Hepatocyte (in vitro differentiated cells): Measurements from ENCODE around the gene SIDT1. TPM values are rescaled to one million over a fixed set of nuclear protein-coding genes. Genes with fewer than 3 reads are reported as not detected.

Source experiments
- DNase-seq: peaks from one replicate; pipeline ENCODE4 v3.0.0-alpha.2; 2016; ENCODE audit warnings: low spot score
- H2AFZ ChIP-seq: fragments of 200-600 bp; sonication (generic); 2 replicates; pipeline ENCODE4 v1.6.0; 2016; ENCODE audit warnings: antibody characterized with exemption, mild to moderate bottlenecking
- H3K27ac ChIP-seq: fragments of 200-600 bp; sonication (generic); 2 replicates; pipeline ENCODE4 v1.5.1; 2016; ENCODE audit warnings: mild to moderate bottlenecking
- H3K27me3 ChIP-seq: fragments of 200-600 bp; sonication (generic); 2 replicates; pipeline ENCODE4 v1.6.1; 2016
- H3K36me3 ChIP-seq: fragments of 200-600 bp; sonication (generic); replicated peaks from 2 replicates; pipeline ENCODE4 v1.5.1; 2016; ENCODE audit warnings: low read depth; ENCODE audit not compliant: insufficient read depth
- H3K4me1 ChIP-seq: fragments of 200-600 bp; sonication (generic); 2 replicates; pipeline ENCODE4 v1.5.1; 2016; ENCODE audit warnings: mild to moderate bottlenecking, moderate library complexity; ENCODE audit not compliant: insufficient read depth
- H3K4me2 ChIP-seq: fragments of 200-600 bp; sonication (generic); 2 replicates; pipeline ENCODE4 v1.6.0; 2016
- H3K4me3 ChIP-seq: fragments of 200-600 bp; sonication (generic); 2 replicates; pipeline ENCODE4 v1.5.1; 2016; ENCODE audit warnings: mild to moderate bottlenecking
- H3K79me2 ChIP-seq: fragments of 200-600 bp; sonication (generic); 2 replicates; pipeline ENCODE4 v1.6.0; 2017; ENCODE audit warnings: mild to moderate bottlenecking
- H3K9me2 ChIP-seq: fragments of 200-600 bp; sonication (generic); replicated peaks from 2 replicates; pipeline ENCODE4 v1.6.0; 2017; ENCODE audit warnings: mild to moderate bottlenecking; ENCODE audit not compliant: insufficient read depth
- H3K9me3 ChIP-seq: fragments of 200-600 bp; sonication (generic); 2 replicates; pipeline ENCODE4 v1.5.1; 2016; ENCODE audit warnings: low read depth, mild to moderate bottlenecking
- H4K20me1 ChIP-seq: fragments of 200-600 bp; sonication (generic); 2 replicates; pipeline ENCODE4 v1.6.0; 2016; ENCODE audit warnings: mild to moderate bottlenecking; ENCODE audit not compliant: insufficient read depth, poor library complexity, severe bottlenecking
- CTCF ChIP-seq: fragments of 200-600 bp; sonication (generic); IDR thresholded peaks from 2 replicates; pipeline ENCODE4 v1.5.1; 2016; ENCODE audit warnings: antibody characterized with exemption, mild to moderate bottlenecking; ENCODE audit not compliant: poor library complexity
- EZH2 ChIP-seq: fragments of 200-600 bp; sonication (generic); IDR thresholded peaks from 2 replicates; pipeline ENCODE4 v1.6.1; 2016; ENCODE audit warnings: antibody characterized with exemption, mild to moderate bottlenecking, borderline replicate concordance
- EZH2phosphoT487 ChIP-seq: fragments of 200-600 bp; sonication (generic); IDR thresholded peaks from one replicate; pipeline ENCODE4 v1.6.1; 2018; ENCODE audit warnings: antibody characterized with exemption, mild to moderate bottlenecking, low read depth, moderate library complexity; ENCODE audit not compliant: unreplicated experiment, severe bottlenecking
- WGBS: methylation state at CpG from one replicate; pipeline ENCODE4 v1.1.6; 2016; ENCODE audit warnings: low lambda C conversion rate; ENCODE audit errors: missing lambda C conversion rate; 5-methylcytosine and 5-hydroxymethylcytosine counted together
- polyA plus RNA-seq: library from polyadenylated mRNA; unstranded; fragments of >200 nt; fragmentation: Nextera tagmentation; extraction: Ambion mirVana; gene quantifications from 2 replicates; pipeline ENCODE4 v1.2.1, GENCODE V29; 2016
- total RNA-seq: library from RNA; depleted of rRNA; stranded (reverse); fragments of >200 nt; gene quantifications from 2 replicates; pipeline ENCODE4 v1.2.3, GENCODE V29; 2014

The SIDT1 gene
- total and polyA plus RNA-seq, 2 experiments from 2014 or later, result 0.18 to 0.90 TPM

DNA sequence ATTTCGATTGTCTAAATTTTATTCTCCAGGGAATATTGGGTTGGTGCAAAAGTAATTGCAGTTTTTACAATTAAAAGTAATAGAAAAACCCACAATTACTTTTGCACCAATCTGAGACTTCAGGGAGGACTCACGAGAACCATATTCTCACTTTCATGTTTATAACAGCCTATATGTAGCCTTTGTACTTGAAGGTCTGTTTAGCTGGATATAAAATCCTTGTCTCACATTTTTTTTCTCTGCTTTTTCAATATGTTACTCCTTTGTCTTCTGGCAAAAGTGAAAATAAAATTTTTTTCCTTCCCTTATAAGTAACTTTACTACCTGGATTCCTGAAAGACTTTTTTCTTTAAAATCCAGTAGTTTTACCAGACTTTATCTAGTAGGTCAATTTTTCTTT is 9.2 kb downstream of the SIDT1 start:
- TF ChIP-seq CTCF, result no peak
- TF ChIP-seq EZH2phosphoT487, result no peak
- TF ChIP-seq EZH2, result no peak
- WGBS, result 87% methylated on average over 2 of the region's 2 CpGs
- no peaks in the 10 kb centered on the region for H3K9me3 ChIP-seq

GRCh38 chr3:113545594-113545993 is 13.2 kb downstream of the SIDT1 start:
- Histone ChIP-seq H2AFZ (no peak overlapping the region), H3K27ac (no peak overlapping the region), H3K4me1 (no peaks in the 10 kb centered on the region), H3K9me3 (no peaks in the 10 kb centered on the region), H4K20me1 (no peaks in the 10 kb centered on the region), H3K79me2 (no peaks in the 10 kb centered on the region), H3K36me3 (no peaks in the 10 kb centered on the region), H3K9me2 (no peaks in the 10 kb centered on the region), H3K4me3 (no peak overlapping the region), H3K27me3 (no peaks in the 10 kb centered on the region), H3K4me2 (no peak overlapping the region)
- 92% methylated on average over 1 of the region's 1 CpG for WGBS
- no peak for DNase-seq
- TF ChIP-seq CTCF (no peak), EZH2phosphoT487 (no peak), EZH2 (no peak)

More for the DNA sequence above, 9.2 kb downstream of the SIDT1 start:
- H3K27me3 ChIP-seq, result no peaks in the 10 kb centered on the region
- no peaks in the 10 kb centered on the region for H3K9me2 ChIP-seq
- H3K27ac ChIP-seq, result no peak overlapping the region
- no peak for DNase-seq
- no peak overlapping the region for H3K4me3 ChIP-seq
- no peak overlapping the region for H3K4me2 ChIP-seq
- no peaks in the 10 kb centered on the region for H3K36me3 ChIP-seq
- no peaks in the 10 kb centered on the region for H3K4me1 ChIP-seq
- no peaks in the 10 kb centered on the region for H4K20me1 ChIP-seq
- no peaks in the 10 kb centered on the region for H3K79me2 ChIP-seq
- no peak overlapping the region for H2AFZ ChIP-seq

- H3K4me3 ChIP-seq, result no peak overlapping the region
- WGBS, result 78% methylated on average over 3 of the region's 3 CpGs
- H2AFZ ChIP-seq, result no peak overlapping the region
- H3K4me2 ChIP-seq, result no peak overlapping the region
- H3K4me1 ChIP-seq, result no peaks in the 10 kb centered on the region
- H3K36me3 ChIP-seq, result no peaks in the 10 kb centered on the region
- H4K20me1 ChIP-seq, result no peaks in the 10 kb centered on the region
- no peak overlapping the region for H3K27ac ChIP-seq
- TF ChIP-seq EZH2phosphoT487 (no peak), EZH2 (no peak)
- no peak for DNase-seq
- no peaks in the 10 kb centered on the region for H3K79me2 ChIP-seq
- no peaks in the 10 kb centered on the region for H3K9me2 ChIP-seq
- no peaks in the 10 kb centered on the region for H3K9me3 ChIP-seq
- H3K27me3 ChIP-seq, result no peaks in the 10 kb centered on the region
These were observed 14.1 kb downstream of the SIDT1 start for GRCh38 chr3:113546414-113546893.

- Histone ChIP-seq H3K4me2 (no peak overlapping the region), H4K20me1 (no peaks in the 10 kb centered on the region), H3K4me1 (no peaks in the 10 kb centered on the region), H3K4me3 (no peak overlapping the region), H3K9me3 (no peaks in the 10 kb centered on the region), H3K9me2 (no peaks in the 10 kb centered on the region), H3K27me3 (no peaks in the 10 kb centered on the region), H3K79me2 (no peaks in the 10 kb centered on the region), H3K27ac (no peak overlapping the region), H3K36me3 (no peaks in the 10 kb centered on the region), H2AFZ (no peak overlapping the region)
- TF ChIP-seq CTCF (no peak), EZH2 (no peak)
- DNase-seq, result no peak
- WGBS, result 95% methylated on average over 2 of the region's 2 CpGs
These were observed 16.1 kb downstream of the SIDT1 start for GRCh38 chr3:113548501-113548900.
